ENCODE measurements around the gene ZNF678. TPM values are rescaled to one million over a fixed set of nuclear protein-coding genes. Genes with fewer than 3 reads are reported as not detected.
"Not testable (repeated sequence)": the region's sequence is repeated elsewhere in the genome, so short reads cannot be mapped to it uniquely, and the experiment has no call there.

The ZNF678 gene
- total RNA-seq, 4 donors from 2014 or later = 9.7 to 51.4 (median 18.6) TPM

DNA sequence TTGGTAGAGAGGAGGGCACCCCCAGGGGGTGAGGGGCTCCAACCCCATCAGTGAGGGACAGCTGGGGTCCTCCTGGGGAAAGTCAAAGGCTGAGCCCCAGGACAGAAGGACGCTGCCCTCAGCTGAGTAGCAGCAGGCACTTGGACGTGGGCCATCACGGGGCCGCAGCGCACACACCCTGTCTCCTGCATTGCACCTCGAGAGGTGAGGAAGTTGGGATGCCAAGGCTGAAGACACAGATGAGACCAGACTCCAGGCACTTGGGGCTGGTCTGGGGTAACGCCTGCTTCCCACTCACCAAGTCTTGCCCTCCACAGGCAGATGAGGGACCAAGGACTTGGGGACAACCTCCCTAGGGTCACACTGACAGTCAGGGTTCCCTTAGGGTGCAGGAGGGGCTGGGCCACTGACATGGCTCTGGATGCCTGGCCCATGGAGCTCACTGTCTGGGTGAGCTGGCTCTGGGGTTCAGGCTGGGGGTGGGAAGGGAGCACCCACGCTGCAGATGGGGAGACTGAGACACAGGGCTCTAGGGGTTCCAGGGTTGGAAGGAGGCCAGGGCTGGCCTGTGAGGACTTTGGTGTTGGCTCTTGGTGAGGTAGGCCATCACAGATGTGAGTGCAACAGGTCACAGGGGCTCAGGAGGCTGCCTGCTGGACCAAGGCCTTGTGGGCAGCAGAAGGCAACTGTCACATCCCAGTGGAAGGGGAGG is 16.6 kb upstream of the ZNF678 start:
- no peaks in the 10 kb centered on the region for H3K27me3 ChIP-seq
- H3K4me1 ChIP-seq = peaks cover 0 to 4% of the 10 kb centered on the region in 2 donors
- no peaks in the 10 kb centered on the region for H3K36me3 ChIP-seq
- H3K27ac ChIP-seq = no peak overlapping the region
- no peak overlapping the region for H3K4me3 ChIP-seq
- intact Hi-C loops (cut with DNase I; ENCODE audit: low total_unique reads) = no loop called here
- TF ChIP-seq CTCF (IDR thresholded peaks at IDR 0.05) (no peak), POLR2A (IDR thresholded peaks at IDR 0.05) (no peak)
- DNase-seq = no peak
- H3K9me3 ChIP-seq = no peaks in the 10 kb centered on the region

DNA sequence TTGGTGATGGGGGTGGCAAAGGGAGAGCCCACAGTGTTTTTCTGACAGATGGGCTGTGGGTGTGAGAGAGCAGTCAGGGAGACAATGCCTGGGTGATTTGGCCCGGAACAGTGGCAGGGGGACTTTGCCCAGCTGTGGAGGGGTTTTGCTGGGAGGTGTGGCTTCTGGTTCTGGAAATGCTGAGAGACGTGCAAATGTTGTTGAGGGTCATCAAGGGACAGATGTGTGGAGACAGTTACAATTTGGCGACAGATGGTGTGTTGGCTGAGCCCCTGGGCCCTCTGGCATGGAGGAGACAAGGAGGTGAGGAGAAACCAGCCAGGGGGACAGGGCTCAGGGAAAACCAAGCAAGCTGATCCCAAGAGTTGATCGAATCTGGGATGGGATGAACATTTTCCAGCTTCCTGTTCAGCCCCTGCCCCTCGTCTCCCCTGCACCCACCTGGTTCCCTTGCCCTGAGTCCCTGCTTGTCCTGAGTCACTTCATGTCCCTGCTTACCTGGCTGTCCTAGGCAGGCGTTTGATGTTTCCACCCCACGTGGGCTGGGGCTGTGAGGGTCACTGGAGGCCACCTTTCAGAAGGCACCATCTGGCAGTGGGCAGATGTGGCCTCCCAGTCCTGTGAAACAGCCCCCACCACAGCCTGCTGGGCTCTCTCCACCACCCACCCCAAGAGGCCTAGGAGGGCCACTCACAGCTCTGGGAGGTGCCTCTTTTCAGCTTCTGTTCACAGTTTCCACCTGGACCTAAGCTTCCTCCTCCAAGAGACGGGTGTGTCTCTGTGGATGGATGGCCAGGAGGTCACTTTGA is 15.8 kb upstream of the ZNF678 start:
- intact Hi-C loops (cut with DNase I; ENCODE audit: low total_unique reads) = no loop called here
- H3K4me3 ChIP-seq = no peak overlapping the region
- peaks cover 0 to 4% of the 10 kb centered on the region in 2 donors for H3K4me1 ChIP-seq
- no peak overlapping the region for H3K27ac ChIP-seq
- no peaks in the 10 kb centered on the region for H3K27me3 ChIP-seq
- TF ChIP-seq POLR2A (IDR thresholded peaks at IDR 0.05) (no peak), CTCF (IDR thresholded peaks at IDR 0.05) (no peak)
- H3K9me3 ChIP-seq = no peaks in the 10 kb centered on the region
- H3K36me3 ChIP-seq = no peaks in the 10 kb centered on the region
- no peak for DNase-seq

- H3K27me3 ChIP-seq = no peaks in the 10 kb centered on the region
- no peak overlapping the region for H3K27ac ChIP-seq
- H3K4me3 ChIP-seq = no peak overlapping the region
- H3K4me1 ChIP-seq = no peaks in the 10 kb centered on the region
- TF ChIP-seq POLR2A (IDR thresholded peaks at IDR 0.05) (no peak), CTCF (IDR thresholded peaks at IDR 0.05) (no peak)
- H3K36me3 ChIP-seq = no peaks in the 10 kb centered on the region
- no peaks in the 10 kb centered on the region for H3K9me3 ChIP-seq
- DNase-seq = no peak
- intact Hi-C loops (cut with DNase I; ENCODE audit: low total_unique reads) = no loop called here
Observed at GRCh38 chr1:227548119-227548397, 15.3 kb upstream of the ZNF678 start.

- no peak overlapping the region for H3K4me3 ChIP-seq
- no peaks in the 10 kb centered on the region for H3K4me1 ChIP-seq
- intact Hi-C loops (cut with DNase I; ENCODE audit: low total_unique reads) = no loop called here
- no peaks in the 10 kb centered on the region for H3K9me3 ChIP-seq
- no peak overlapping the region for H3K27ac ChIP-seq
- TF ChIP-seq POLR2A (IDR thresholded peaks at IDR 0.05) (no peak), CTCF (IDR thresholded peaks at IDR 0.05) (no peak)
- H3K36me3 ChIP-seq = no peaks in the 10 kb centered on the region
- DNase-seq = no peak
- H3K27me3 ChIP-seq = no peaks in the 10 kb centered on the region
Observed at GRCh38 chr1:227548448-227548847, 14.9 kb upstream of the ZNF678 start.

DNA sequence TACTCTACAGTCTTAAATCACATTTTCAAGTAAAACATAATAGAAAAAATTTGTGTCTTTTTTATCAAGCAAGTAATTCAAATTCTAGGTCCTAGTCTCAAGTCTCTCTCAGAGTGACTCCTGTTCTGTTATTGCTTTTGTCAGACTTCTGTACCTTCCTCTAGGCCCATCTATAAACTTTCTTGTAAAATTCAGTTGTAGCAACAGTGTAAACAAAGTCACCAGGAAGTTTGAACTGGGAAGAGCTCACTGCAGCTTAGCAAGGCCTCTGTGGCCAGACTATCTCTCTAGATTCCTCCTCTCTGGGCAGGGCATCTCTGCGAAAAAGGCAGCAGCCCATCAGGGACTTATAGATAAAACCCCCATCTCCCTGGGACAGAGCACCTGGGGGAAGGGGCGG is 13.5 kb upstream of the ZNF678 start:
- H3K27me3 ChIP-seq = no peaks in the 10 kb centered on the region
- no peak for TF ChIP-seq CTCF (IDR thresholded peaks at IDR 0.05)
- no peak for TF ChIP-seq POLR2A (IDR thresholded peaks at IDR 0.05)
- no peaks in the 10 kb centered on the region for H3K36me3 ChIP-seq
- H3K9me3 ChIP-seq = no peaks in the 10 kb centered on the region
- intact Hi-C loops (cut with DNase I; ENCODE audit: low total_unique reads) = no loop called here
- no peaks in the 10 kb centered on the region for H3K4me1 ChIP-seq
- H3K4me3 ChIP-seq = no peak overlapping the region
- no peak overlapping the region for H3K27ac ChIP-seq
- DNase-seq = no peak

DNA sequence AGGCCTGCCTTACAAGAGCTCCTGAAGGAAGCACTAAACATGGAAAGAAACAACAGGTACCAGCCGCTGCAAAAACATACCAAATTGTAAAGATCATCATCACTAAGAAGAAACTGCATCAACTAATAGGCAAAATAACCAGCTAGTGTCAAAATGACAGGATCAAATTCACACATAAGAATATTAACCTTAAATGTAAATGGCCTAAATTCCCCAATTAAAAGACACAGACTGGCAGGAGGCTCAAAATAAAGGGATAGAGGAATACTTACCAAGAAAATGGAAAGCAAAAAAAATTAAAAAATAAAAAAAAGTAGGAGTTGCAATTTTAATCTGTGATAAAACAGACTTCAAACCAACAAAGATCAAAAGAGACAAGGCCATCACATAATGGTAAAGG is 11.5 kb upstream of the ZNF678 start:
- intact Hi-C loops (cut with DNase I; ENCODE audit: low total_unique reads); H3K27ac ChIP-seq; H3K27me3 ChIP-seq; H3K9me3 ChIP-seq; DNase-seq; H3K4me1 ChIP-seq; H3K36me3 ChIP-seq; H3K4me3 ChIP-seq: not testable (repeated sequence)
